Sigmoid colon (tissue), 4 donors: Measurements from ENCODE around the gene CSH1.
"Not testable (repeated sequence)": the region's sequence is repeated elsewhere in the genome, so short reads cannot be mapped to it uniquely, and the experiment has no call there.

Experiments used
- POLR2AphosphoS5 ChIP-seq, 4 donors: sonication (generic); formaldehyde crosslinking; IDR thresholded peaks; one replicate each; pipeline ENCODE4 v1.6.1; 2017; ENCODE audit warnings: antibody characterized with exemption in 4 of 4
- TF ChIP-seq, protein P1 (sequence below), 4 experiments: fragments of 450-650 bp in 3 of 4; fragments of 200-600 bp in 1 of 4; IDR thresholded peaks; one replicate each; pipeline ENCODE4 v1.5.1; 2016 to 2019; ENCODE audit warnings: antibody characterized with exemption in 4 of 4, mild to moderate bottlenecking in 3 of 4, moderate library complexity in 2 of 4

DNA sequence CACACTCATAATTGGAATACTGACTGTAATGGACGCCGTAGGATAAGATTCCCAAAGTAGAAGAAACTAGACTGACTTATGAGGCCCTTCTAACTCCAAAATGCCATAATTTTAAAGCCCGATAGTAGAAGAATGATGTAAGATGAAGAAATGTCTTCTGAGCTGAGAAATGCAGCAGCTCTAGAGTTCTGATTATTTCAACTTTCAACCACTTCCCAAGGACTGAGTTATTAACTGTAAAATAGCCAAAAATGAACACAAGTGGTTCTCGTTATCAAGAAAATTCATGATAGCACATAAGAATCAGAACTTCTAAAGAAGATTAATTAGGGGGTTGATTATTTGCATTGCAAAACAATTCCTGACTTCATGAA is 26.1 kb downstream of the CSH1 start:
- TF ChIP-seq POLR2AphosphoS5 (IDR thresholded peaks at IDR 0.05) = not testable (repeated sequence)
- TF ChIP-seq, protein P1, sequence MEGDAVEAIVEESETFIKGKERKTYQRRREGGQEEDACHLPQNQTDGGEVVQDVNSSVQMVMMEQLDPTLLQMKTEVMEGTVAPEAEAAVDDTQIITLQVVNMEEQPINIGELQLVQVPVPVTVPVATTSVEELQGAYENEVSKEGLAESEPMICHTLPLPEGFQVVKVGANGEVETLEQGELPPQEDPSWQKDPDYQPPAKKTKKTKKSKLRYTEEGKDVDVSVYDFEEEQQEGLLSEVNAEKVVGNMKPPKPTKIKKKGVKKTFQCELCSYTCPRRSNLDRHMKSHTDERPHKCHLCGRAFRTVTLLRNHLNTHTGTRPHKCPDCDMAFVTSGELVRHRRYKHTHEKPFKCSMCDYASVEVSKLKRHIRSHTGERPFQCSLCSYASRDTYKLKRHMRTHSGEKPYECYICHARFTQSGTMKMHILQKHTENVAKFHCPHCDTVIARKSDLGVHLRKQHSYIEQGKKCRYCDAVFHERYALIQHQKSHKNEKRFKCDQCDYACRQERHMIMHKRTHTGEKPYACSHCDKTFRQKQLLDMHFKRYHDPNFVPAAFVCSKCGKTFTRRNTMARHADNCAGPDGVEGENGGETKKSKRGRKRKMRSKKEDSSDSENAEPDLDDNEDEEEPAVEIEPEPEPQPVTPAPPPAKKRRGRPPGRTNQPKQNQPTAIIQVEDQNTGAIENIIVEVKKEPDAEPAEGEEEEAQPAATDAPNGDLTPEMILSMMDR (IDR thresholded peaks at IDR 0.05) = not testable (repeated sequence)
